T-helper 9 cell (primary cell): ENCODE measurements around the gene GDNF.
"Not testable (repeated sequence)": the region's sequence is repeated elsewhere in the genome, so short reads cannot be mapped to it uniquely, and the experiment has no call there.

ENCODE experiments used
- DNase-seq: peaks from one replicate; pipeline ENCODE4 v3.0.0-alpha.2; 2020
- total RNA-seq, 2 donors: gene quantifications; one replicate each; lab custom pipeline; 2026; lab: John Stamatoyannopoulos, UW

Gene GDNF, protein sequence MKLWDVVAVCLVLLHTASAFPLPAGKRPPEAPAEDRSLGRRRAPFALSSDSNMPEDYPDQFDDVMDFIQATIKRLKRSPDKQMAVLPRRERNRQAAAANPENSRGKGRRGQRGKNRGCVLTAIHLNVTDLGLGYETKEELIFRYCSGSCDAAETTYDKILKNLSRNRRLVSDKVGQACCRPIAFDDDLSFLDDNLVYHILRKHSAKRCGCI
- total RNA-seq, result 0 reads per million in 2 donors

DNA sequence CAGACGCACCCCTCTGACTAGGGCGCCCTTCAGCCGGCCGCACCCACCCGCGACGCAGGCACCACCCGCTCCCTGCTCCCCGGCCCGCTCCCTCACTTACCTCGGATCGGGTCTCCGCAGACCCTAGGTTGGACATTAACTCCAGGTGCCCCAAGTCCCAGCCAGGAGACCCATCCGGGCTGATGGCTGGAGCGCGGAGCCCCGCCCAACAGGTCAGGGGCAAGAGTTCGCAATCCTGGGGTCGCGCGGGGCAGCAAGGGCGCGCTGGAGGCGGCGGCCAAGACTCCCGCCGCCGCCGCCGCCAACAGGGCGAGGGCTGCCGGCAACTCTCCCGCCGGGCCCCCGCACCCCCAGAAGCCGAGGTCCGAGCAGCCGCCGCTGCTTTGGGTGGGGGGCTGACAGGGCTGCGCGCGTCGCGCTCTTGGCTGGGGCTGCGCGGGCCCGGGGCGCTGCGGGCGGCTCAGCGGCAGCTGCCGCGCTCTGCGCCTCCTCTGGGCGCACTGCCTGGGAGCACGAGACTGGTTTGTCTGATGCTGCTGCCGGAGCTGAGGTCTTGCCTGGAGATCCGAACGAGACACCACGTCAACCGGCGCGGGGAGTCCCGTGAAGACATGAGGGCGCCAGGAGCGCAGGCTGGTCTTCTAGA is at the start of gene GDNF:
GDNF (minus strand) TSS at position 635 of the 646 bp plus-strand sequence. CDS start 5,245 bp downstream, outside the sequence.
- no peak for DNase-seq

DNA sequence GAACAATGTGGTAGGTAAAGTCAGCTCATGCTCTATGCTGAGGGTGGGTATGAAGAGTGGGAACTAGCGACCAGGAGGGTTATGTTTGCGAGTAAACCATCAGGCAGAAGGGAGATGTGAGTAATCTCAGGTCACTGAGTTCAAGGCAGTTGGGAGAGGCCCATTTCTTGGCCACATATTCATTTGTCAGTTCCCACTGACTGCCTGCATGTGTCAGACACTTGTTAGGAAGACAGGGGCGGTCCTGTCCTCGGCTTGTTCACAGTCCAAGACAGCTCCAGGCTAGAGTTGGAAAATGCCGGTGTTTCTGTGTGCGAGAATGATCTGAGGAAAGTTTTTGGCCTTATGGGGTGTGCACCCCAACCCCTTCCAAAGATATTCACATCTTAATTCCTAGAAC is 48.6 kb upstream of the GDNF start:
- no peak for DNase-seq

DNA sequence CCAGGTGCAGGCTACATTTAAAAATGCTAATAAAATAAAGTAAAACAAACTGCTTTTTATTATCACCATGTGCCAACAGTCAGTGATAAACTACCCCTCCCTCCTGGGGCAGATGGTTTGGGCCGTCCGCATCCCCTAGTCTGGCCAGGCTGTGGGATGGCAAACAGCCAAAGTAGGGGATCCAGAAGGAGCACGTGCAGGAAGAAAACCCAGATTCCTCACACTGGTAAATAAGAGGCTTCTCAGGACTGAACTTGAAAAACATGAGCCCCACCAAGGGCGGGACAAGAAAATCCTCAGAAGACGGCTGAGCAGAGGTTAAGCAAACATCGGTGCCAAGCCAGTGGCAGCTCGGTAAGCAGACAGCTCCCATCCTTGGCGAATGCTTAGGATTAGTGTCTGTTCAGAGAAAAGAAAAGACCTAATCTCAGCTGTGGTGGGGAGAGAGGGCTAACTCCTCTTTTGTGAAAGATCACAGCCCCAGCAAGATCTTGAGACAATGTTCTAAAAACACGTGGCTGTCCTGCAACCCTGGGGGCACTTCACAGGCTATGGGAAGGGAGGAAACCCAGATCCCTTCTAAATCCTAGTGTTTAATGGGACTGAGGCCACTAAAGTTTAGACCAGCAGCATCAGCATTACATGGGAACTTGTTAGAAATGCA is 46.5 kb upstream of the GDNF start:
- DNase-seq, result no peak

DNA sequence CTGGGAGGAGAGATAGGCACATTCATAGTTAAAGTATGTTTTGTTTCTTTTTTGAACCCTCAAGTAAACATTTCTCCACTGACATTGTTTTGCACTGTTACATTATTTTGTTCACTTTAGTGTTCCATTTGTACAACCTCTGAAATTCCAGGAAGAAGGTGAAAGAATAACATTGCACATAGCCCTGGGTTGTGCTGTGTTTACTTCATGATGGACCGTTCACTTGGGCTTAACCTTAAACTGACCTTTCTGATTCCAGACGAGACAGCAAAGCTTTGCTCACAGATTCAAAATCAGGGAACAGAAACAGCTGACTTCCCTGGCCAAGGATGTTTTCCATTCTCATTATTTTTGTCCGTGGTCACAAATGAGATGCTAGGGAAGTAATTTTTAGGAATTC is 42.8 kb upstream of the GDNF start:
- DNase-seq, result no peak

DNA sequence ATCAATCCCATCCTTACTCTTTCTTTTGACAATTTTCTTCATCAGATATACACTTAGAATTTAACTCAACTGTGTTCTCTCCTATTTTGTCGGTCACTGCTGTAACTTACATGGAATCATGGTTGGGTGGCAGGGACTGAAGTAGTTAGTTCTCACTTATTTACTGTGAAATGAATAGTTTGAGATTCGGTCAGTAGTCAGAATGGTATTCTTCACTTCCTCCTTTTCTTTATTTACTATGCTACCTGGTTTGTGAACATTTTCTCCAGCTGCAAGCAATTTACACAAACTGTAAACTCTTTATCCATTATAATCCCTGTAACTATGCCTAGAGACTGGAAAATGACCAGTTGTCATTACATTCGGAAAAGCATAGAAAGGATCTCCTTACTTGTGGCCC is 41.5 kb upstream of the GDNF start:
- DNase-seq, result no peak

DNA sequence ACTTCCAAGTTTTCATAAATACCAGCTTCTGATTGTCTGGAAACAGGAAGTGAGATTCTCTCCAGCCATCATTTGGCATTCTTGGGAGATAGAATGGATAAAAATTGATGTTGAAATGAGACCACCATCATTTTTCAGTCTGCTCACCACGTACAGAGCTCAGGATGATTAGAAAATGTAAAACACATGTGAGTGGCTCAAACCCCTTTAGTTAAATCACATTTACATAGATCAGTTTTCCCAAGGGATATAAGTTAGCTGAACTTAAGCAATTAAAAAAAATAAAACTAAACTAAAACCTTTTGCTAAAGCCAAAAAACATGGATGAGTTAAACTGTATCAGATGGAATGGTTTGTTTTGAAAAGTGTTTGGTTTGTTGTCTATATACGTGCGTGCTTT is 37.1 kb upstream of the GDNF start:
- no peak for DNase-seq

DNA sequence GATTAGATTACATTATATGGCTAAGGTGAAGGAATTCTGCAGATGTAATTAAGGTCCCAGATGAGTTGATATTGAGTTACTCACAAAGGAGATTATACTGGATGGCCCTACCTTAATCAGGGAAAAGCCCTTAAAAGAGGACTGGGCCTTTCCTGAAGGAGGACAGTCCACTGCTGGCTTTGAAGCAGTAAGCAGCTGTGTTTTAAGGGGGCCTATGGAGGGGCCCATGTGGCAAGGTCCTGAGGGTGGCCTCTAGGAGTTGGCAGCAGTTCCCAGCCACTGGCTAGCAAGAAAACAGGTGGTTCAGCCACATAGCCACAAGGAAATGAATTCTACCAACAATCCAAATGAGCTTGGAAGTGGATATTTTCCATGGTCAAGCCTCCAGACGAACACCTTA is 36.4 kb upstream of the GDNF start:
- DNase-seq, result no peak

DNA sequence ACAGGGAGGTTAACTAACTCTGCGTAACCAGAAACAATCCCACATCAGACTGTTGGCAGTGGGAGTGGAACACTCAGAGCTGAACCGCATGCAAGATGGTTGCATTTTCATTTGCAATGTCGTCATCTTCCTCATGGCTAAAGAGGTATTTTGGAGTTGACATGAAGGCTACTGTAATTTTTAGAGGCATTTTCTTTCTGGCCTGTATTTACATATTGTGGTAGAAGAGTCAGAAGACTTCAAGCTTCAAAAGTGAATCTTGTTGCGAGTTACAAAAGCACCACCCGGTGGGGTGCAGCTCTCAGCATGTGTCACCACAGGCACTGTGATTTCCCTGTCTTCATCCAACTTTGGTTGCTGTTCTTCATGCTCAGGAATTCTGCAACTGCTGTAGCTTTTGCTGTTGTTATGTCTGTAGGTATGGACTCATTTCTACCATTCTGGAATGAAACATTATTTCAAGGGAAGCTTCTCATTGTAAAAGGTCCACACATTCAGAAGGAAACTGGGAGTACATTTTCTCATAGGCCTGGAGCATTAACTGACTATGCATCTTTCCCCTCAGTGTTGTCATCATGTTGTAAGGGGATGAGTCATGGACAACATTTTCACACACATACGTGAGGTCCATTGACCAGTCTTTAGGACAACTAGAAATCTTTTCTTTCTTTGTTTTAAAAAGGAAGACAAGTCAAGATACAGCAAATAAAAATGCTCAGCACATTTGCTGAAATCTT is 35.4 kb upstream of the GDNF start:
- DNase-seq, result no peak

DNA sequence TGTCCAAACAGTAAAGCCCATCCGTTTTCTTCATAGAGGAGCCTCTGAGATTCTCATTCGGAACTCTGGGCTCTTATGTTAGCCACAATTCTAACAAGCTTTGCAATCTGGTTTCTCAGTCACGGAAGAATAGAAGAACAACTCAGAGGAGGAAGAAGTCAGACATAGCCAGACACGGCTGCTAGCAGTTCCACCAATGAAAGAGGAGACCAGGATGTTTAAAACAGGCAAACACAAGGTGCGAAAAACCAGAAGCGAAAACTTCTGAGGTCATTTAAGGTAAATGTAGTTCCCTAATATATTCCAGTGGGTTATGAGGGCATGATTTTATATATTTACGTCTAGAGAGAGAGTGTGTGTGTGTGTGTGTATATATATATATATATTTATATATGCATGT is 34.1 kb upstream of the GDNF start:
- DNase-seq, result no peak

DNA sequence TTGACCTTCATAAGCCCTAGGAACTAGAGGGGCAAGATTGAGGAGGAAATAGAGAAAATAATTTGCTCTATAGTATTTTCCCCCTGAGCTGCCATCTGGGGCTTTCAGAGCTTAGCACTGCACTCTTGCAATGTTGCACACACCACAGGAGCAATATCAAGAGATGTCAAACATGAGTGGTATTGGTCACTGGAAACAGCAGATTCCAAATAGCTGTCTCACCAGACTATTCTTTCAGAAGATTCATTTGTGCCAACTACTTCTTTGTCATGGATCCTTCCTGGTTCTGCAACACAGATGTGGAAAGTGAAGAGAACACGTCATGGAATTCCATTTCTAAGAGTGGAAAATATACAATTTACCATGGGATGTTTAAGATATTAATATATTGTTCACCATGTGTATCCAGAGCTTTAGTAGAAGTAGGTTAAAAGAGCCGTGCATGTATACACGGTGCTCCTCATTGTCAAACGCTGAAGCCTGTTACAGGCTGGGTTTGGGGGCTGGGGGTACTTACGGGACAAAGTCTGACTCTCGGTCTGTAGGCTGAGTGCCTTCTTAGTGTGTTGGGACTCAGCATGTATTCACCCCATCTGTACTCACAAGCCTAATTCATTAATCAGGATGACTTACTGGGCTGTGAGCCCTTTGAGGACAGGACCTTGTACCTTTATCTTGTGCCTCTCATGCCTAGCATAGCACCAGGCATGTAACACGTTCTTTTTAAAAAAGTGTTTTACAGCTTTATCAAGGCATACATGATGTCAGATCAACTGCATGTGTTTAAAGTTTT is 31.4 kb upstream of the GDNF start:
- no peak for DNase-seq

DNA sequence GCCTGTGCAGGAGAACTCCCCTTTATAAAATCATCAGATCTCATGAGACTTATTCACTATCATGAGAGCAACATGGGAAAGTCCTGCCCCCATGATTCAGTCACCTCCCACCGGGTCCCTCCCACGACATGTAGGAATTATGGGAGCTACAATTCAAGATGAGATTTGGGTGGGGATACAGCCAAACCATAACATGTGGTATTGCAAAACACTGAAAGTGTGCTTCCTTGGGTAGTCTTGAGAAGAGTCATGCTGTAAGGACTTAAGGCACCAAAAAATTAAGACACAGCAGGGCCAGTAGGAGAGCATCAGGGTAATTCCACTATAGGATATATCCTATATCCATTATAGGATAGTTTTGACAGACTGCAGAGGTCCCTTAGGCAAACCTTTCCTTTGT is 29.4 kb upstream of the GDNF start:
- no peak for DNase-seq

DNA sequence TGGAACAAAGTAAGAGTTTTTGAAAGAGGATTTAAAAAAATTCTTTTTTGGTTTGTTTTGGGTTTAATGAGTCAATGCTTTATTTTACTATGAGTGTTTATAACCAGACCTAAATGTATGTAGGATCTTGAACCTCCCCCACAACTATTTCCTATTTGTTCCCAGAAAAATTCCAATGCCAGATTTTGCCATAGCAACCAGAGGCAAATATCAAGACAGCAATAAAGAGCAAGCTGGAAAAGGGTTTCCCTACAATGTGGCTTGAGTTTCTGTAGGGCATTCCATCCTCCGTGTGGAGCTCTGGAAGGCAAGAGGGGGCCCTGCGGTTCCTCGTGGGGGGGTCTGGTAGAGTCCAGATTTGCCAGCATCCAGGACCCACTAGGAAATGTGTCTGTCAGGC is 27.8 kb upstream of the GDNF start:
- no peak for DNase-seq

DNA sequence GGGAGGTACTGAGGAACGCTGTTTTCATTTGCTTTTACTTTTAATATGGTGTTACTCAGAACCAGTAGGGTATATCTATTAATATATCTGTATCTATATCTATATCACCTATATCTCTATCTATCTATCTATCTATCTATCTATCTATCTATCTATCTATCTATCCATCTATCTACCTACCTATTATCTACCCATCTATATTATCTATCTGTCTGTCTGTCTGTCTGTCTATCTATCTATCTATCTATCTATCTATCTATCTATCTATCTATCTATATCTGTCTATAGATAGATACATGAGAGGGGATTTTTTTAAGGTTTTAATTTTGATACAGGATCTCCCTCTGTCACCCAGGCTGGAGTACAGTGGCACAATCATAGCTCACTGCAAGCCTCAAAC is 23.1 kb upstream of the GDNF start:
- DNase-seq, result not testable (repeated sequence)

DNA sequence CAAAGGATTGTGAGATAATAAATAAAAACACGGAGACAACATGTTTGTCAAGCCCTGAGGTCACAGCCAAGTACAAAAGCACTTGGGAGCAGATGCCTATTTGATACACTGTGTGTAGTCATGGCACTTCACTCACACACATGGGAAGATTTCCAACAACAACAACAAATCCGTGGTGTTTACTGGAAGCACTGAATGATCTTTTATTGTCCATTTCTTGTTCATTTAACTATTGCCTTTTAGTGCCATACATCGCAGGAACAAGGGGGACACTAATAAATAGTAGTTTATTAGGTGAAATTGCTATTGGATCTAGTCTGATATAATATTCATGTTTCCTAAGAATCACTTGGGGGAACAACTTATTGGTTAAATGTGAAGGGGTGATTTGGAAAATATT is 20.4 kb upstream of the GDNF start:
- no peak for DNase-seq

DNA sequence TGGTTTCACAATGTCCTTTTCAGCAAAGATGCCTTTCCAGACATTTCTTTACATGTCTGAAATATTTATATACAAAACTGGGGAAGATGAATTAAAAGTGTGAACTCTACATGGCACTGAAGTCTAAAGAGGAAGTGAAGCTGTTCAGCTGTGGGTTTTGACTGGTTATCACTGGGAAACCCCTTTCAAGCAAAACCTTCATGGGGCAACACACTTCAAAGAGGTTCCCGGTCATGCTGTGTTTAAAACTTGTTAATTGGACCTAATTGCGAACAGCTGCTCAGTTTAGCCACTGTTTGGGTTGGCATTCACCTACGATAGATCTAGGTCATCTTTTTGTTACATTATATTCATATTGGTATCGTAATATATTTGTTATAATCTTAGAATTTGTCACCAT is 20.0 kb upstream of the GDNF start:
- DNase-seq, result no peak

DNA sequence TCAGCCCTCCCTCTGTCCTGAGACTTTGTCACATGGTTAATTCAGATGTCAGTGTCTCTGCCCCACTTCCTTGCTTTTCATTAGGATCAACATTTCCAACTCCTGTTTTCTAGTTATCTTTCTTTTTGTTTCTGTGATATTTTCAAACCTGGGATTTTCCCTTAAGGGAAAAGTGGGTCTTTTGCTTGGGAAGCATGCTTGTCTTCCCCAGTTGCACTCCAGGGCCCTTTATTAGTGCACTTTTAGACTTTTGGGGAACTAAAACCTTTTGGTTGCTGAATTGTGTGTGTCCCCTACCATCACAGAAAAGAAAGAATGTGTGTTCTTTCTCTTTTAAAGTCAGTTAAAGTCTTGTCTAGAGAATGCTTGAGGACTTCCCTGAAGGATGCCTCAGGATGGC is 18.4 kb upstream of the GDNF start:
- DNase-seq, result no peak

DNA sequence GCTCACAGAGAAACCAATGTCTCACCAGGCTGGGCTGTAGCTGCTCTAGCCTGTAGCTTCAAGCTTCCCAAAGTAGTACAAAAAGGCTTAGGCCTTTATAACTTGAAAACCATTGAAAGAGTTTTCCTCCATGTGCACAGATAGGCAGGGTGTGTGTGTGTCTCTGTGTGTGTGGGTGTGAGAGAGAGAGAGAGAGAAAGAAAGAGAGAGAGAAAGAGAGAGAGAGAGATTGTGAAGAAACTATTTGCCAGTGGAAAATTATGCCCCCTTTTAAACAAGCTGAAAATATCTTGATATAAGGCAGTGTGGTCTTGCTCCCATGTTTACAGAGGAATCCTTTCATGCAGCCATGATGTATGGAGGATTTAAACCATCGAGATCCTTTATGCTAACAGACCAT is 17.9 kb upstream of the GDNF start:
- no peak for DNase-seq

DNA sequence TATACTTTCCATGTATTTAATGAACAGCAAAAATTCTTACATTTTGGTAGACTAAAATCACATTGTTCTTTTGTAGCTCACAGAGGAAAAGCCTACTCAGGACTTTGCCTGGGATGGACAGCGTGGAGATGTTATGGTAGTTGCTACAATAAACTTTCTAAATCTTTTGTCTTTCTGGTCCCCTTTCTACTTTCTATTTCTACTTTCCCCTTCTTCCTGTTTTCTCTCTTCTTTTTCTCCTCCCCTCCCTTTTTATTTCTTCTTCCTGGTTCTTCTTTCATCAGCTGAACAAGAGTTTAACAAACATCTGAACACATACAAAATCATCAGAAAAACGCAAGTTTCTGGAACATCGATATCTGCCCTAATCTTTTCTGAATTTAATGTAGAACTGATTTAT is 15.6 kb upstream of the GDNF start:
- DNase-seq, result no peak

DNA sequence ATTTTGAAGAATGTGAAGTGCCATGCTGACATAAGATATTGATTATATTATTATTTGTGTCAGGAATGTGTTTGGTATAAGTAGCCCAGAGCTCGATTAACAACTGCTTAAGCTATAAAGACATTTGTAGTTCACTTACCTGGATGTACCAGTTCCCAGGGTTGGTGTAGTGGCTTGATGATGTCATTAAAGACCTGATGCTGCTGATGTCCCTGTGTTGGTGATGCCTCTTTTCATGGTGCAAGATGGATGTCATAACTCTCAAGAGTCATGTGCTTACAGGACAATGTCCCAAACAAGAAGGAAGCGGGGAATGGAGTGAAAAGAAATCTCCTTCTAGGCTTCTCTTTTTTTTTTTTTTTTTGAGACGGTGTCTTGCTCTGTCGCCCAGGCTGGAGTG is 11.5 kb upstream of the GDNF start:
- no peak for DNase-seq

DNA sequence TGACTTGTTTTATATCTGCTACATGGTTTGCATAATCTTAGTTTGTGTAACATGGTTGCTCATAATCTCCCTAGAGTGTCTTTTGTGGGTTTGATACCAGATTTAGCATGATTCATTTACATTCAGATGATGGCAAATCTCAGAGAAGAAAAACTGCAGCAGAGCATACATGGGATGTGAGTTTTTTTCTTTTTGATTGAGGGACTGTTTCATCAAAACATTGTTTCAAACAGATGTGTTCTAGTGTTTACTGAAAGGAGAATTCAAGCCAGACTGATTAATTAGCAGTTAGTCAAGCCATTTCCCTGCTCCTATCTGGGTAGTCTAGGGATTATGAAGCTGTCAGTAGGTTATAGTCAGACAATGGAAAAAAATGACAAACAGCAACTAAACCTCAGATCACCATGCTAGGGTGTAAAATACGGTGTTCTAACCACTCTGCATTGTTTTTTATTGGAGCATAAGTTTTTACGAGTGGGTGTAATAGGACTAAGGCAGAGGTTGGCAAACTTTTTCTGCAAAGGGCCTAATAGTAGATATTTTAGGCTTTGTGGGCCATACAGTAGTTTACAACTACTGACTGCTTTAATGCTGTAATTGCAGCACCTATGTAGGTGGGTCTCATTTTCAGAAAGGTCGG is 10.5 kb upstream of the GDNF start:
- no peak for DNase-seq

DNA sequence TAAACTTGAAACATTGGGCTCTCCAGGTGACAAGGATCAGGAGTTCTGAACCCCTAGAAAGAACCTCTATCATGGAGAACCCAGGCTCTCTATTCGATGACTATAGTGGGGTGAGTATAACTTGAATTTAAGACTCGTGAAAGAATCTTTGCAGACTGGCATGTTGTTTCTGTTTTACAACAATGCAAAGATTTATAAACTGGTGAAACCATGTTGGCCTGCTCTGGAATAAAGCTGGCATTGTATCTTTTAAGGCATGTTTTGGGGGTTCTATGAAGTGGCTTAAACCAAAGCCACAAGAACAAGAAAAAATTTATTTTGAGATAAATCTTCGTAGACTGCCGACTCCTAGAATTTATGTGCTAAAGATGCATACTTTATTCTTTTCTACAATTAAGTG is 9.8 kb upstream of the GDNF start:
- no peak for DNase-seq

DNA sequence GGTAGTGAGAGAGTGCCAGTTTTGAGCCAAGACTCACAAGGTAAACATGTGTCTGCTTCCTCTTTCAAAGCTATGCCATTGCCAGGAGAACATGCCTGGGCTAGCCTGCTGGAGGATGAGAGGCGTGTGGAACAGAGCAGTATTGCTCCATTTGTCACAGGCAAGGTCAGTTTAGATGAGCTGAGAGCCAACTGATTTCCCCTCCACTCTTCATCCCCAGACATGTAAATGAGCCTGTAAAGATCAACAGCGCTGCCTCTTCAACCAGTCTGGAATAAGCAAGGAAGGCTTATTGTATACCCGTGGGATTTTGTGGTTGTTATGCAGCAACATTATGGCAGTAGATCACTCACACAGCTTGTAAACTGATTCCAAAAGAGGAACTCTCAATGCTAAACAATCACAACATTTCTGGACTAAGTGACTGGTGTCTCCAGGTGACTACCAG is 8.2 kb upstream of the GDNF start:
- no peak for DNase-seq
